WTC11 (cell line): ENCODE data around the gene GPRC5A. TPM values are rescaled to one million over a fixed set of nuclear protein-coding genes. Genes with fewer than 3 reads are reported as not detected.

Experiments used
- ATAC-seq: fragments of 200-7000 bp; cut with Tn5 transposase; 2 replicates; pipeline ENCODE4 v1.10.0; 2021; ENCODE audit warnings: mild to moderate bottlenecking, moderate library complexity
- CTCF ChIA-PET: fragments of 300-600 bp; sonication (Branson Sonifier 250); formaldehyde crosslinking; loops from one replicate; lab custom pipeline; 2021; ENCODE audit warnings: antibody characterized with exemption; lab: Charles Lee
- POLR2A ChIA-PET: fragments of 350-600 bp; sonication (Branson Sonifier 250); formaldehyde crosslinking; loops from one replicate; lab custom pipeline; 2021; ENCODE audit warnings: antibody characterized with exemption; lab: Charles Lee
- DNase-seq: peaks from one replicate; pipeline ENCODE4 v3.0.0; 2021; ENCODE audit warnings: low spot score
- H3K27ac Mint-ChIP-seq: 2 replicates; pipeline ENCODE4 v1.8.0; 2021; ENCODE audit warnings: mixed read lengths
- H3K27me3 Mint-ChIP-seq: 2 replicates; pipeline ENCODE4 v1.8.0; 2021; ENCODE audit warnings: low read depth, mild to moderate bottlenecking, moderate library complexity, mixed read lengths
- H3K36me3 Mint-ChIP-seq: 2 replicates; pipeline ENCODE4 v1.8.0; 2021; ENCODE audit warnings: mixed read lengths
- H3K4me1 Mint-ChIP-seq: 2 replicates; pipeline ENCODE4 v1.8.0; 2022; ENCODE audit warnings: mixed read lengths
- H3K4me3 Mint-ChIP-seq: 2 replicates; pipeline ENCODE4 v1.8.0; 2021; ENCODE audit warnings: mild to moderate bottlenecking, moderate library complexity, mixed read lengths
- H3K9me3 Mint-ChIP-seq: 2 replicates; pipeline ENCODE4 v1.8.0; 2021; ENCODE audit warnings: mixed read lengths
- AR ChIP-seq: fragments of 250-450 bp; sonication (Bioruptor Pico); IDR thresholded peaks from 2 replicates; pipeline ENCODE4 v1.9.0; 2021; ENCODE audit warnings: mild to moderate bottlenecking
- ARID4B ChIP-seq: sonication (generic); formaldehyde crosslinking; IDR thresholded peaks from 2 replicates; pipeline ENCODE4 v1.8.0; 2023; ENCODE audit warnings: missing genetic modification reagents, mild to moderate bottlenecking, borderline replicate concordance
- ESRRA ChIP-seq: sonication (generic); formaldehyde crosslinking; IDR thresholded peaks from 2 replicates; pipeline ENCODE4 v1.8.1; 2022; ENCODE audit warnings: mild to moderate bottlenecking, missing genetic modification reagents, borderline replicate concordance
- HMGA2 ChIP-seq: fragments of 250-450 bp; sonication (Bioruptor Pico); IDR thresholded peaks from 2 replicates; pipeline ENCODE4 v1.4.0; 2021; ENCODE audit warnings: mild to moderate bottlenecking, moderate library complexity
- NR3C1 ChIP-seq: sonication (generic); formaldehyde crosslinking; conservative IDR thresholded peaks from 2 replicates; pipeline ENCODE4 v1.8.1; 2023; ENCODE audit warnings: low read depth, mild to moderate bottlenecking, missing genetic modification reagents
- STAT6 ChIP-seq: sonication (generic); formaldehyde crosslinking; conservative IDR thresholded peaks from 2 replicates; pipeline ENCODE4 v1.8.1; 2023; ENCODE audit warnings: mild to moderate bottlenecking, low read depth, missing genetic modification reagents, moderate library complexity
- ZNF121 ChIP-seq: sonication (generic); formaldehyde crosslinking; IDR thresholded peaks from 2 replicates; pipeline ENCODE4 v1.8.0; 2023; ENCODE audit warnings: missing genetic modification reagents
- ZNF532 ChIP-seq: fragments of 250-450 bp; sonication (Bioruptor Pico); IDR thresholded peaks from 2 replicates; pipeline ENCODE4 v1.9.0; 2021; ENCODE audit warnings: mild to moderate bottlenecking, borderline replicate concordance
- total RNA-seq: library from RNA; stranded (reverse); gene quantifications from 3 replicates; pipeline ENCODE4 v1.2.3, GENCODE V29; 2021

GPRC5A gene
- total RNA-seq, 1 experiment from 2014 or later = 1.1 TPM

GRCh38 chr12:12881151-12881909, 10.0 kb upstream of the GPRC5A start:
- 0 out of 2 replicates have a peak, but pooled peaks cover under 1% of the 10 kb centered on the region for H3K9me3 Mint-ChIP-seq
- H3K27me3 Mint-ChIP-seq = peaks cover 26% of the 10 kb centered on the region
- H3K4me3 Mint-ChIP-seq = no peak overlapping the region
- ATAC-seq (no peak), DNase-seq (no peak)
- peaks cover 22% of the 10 kb centered on the region for H3K4me1 Mint-ChIP-seq
- CTCF ChIA-PET = interaction anchor here (4.4 kb wide), 1 partner anchor 44 kb away, joined by 16 read pairs; no protein-coding TSS in a partner anchor
- no peak overlapping the region for H3K27ac Mint-ChIP-seq
- TF ChIP-seq HMGA2 (CRISPR knock-in tag) (no peak), STAT6 (CRISPR knock-in tag) (no peak), ARID4B (CRISPR knock-in tag) (no peak), NR3C1 (no peak)
- TF ChIP-seq, all 79 proteins: peak for 0
- POLR2A ChIA-PET = no interaction called here
- H3K36me3 Mint-ChIP-seq = no peaks in the 10 kb centered on the region

- H3K36me3 Mint-ChIP-seq = no peaks in the 10 kb centered on the region
- POLR2A ChIA-PET = no interaction called here
- no peak overlapping the region for H3K4me3 Mint-ChIP-seq
- no peaks in the 10 kb centered on the region for H3K9me3 Mint-ChIP-seq
- ATAC-seq (no peak), DNase-seq (no peak)
- no peak overlapping the region; the same call in 1 of the 2 replicates for H3K27ac Mint-ChIP-seq
- H3K4me1 Mint-ChIP-seq = peaks cover 19% of the 10 kb centered on the region
- peaks cover 35% of the 10 kb centered on the region for H3K27me3 Mint-ChIP-seq
- TF ChIP-seq ZNF121 (0 out of 2 replicates have a peak, but pooled peaks have one; percentile 22), AR (CRISPR knock-in tag) (no peak), ZNF532 (CRISPR knock-in tag) (no peak), ESRRA (CRISPR knock-in tag) (no peak)
- CTCF ChIA-PET = no interaction called here
Observed at GRCh38 chr12:12882288-12882687, 9.1 kb upstream of the GPRC5A start.
